Kidney glomerular epithelial cell (primary cell): Measurements from ENCODE around the gene SUPT3H.
"Not testable (repeated sequence)": the region's sequence is repeated elsewhere in the genome, so short reads cannot be mapped to it uniquely, and the experiment has no call there.

Experiments
- DNase-seq: peaks from one replicate; lab custom pipeline; 2025; lab: John Stamatoyannopoulos, UW

Gene SUPT3H

DNA sequence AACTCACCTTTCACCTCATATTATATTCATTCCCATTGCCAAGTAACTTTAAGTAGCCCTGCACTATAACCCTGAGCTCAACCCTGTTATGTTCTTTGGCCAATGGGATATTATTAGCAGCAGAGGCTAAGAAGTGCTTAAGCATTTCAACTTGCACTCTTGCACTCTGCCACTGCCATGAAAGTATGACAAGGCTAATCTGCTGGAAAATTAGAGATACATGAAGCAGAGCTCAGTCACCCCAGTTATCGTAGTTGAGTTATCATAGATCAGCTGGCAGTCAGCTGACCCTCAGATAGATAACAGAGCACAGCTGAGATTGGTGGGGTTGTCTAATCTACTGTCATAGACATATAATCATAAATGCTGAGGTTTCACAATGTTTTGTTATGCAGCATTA, 259.0 kb downstream of the SUPT3H start:
- no peak for DNase-seq

DNA sequence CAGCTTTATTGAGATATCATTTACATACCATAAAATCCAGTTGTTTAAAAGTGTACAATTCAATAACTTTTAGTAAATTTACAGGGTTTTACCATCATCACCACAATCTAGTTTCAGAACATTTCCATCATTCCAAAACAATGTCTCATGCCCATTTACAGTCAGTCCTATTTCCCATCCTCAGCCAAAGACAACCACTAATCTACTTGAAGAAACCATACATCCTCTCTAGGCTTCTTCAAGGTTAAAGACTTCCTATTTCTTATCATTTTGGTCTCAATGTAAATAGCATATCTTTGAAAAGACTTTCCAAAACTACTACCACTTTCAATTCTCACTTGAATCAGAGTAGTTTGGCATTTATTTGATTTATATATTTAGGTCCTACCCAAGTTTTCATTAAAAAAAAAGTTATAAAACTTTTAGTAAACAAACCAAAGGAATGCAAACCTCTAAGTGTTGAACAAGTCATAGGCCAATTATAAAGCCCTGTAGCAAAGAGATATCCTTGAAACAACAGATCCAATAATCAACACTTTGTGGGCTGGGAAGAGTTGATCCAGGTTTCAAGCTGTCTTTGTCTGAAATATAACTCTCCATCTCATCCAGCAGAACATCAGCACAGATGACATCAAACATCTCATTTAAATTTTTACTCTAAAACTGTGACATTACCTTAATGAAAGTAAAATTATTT, 260.9 kb downstream of the SUPT3H start:
- peak; percentile 10 for DNase-seq

DNA sequence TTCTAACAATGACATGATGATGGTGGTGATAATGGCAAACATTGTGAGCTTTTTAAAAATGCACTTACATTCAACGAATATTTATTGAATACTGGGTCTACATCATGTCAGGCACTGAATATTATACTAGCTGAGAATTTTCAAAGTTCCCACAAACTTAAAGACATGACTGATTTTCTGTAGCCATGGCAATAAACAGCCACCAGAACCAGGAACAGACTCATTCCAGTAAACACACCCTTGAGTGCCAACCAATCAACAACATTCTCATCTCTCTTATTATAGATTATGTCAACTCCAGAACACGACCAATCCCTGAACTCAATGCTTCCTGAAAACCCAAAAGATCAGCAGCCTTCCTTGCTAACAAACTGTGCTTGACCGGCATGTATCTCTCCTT, 262.0 kb downstream of the SUPT3H start:
- DNase-seq, result peak; percentile 19

DNA sequence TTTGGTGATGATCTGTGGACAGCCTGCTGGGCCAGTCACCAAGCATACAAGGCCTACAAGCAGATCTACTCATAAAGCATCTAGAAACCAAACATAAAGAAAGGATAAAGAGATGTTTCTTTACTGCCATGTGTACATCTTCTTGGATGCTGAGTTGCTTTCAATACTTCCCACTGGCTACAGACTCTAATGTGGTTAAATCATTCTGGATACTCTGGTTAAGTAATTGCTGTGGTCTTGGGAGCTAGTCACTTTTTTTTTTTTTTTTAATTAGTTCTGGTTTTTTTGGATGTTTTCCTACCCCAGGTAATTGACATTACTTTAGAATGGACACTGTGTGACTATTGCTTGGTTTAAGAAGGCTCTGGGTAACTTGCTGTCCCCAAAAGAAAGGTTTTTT, 265.0 kb downstream of the SUPT3H start:
- no peak for DNase-seq

DNA sequence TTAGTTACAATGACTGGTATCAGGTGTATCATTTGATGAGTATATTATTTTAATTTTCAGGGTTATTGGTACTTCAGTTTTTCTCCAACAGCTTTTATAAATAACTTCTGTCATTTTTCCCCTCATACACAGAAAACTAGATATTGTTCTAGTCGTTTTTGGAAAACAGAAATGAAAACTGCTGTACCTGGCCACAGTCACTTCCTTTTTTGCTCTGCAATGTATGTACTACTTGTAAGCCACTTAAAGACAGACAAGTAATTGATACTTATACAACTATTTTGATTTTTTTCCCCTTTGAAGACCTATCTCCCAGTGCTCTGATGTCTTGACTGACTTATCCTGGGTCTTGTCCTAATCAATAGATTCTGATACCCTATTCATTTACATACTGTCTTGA, 268.2 kb downstream of the SUPT3H start:
- no peak for DNase-seq

DNA sequence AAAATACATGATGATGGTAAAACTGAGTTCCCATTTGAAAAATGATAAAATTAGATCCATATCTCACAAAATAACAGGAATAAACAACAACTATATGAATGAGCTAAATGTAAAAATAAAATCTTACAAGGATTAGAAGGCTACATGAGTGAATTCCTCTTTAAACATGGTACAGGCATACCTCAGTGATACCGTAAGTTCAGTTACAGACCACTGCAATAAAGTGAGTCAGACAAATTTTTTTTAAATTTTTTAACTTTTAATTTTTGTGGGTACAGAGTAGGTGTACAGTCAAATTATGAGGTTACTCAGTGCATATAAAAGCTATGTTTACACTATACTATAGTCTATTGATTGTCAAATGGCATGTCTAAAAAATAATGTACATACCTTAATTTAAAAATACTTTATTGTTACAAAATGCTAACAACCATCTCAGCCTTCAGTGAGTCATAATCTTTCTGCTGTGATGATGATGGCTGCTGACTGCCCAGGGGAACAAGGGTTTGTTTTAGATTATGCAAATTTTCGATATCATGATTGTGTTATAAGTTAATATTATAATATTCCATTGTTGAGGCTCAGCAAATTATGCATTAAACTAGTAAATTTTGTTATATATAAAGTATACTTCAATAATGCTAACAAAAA, 272.4 kb downstream of the SUPT3H start:
- DNase-seq, result no peak

DNA sequence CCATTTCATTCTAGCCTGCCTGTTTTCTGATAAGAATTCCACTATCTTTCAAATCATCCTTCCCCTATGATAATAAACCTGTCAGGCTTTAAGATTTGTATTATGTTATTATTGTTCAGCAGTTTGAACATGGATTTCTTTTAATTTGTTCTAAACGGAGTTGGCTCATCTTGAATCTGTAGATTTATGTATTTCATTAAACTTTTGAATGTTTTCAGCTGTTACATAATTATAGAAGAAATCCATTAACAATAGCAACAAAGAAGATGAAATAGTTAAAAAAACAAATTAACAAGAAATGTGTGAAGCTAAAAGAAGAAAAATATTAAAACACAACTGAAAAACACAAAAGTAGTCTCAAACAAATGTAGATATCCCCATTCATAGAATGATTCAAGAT, 273.3 kb downstream of the SUPT3H start:
- DNase-seq, result no peak

DNA sequence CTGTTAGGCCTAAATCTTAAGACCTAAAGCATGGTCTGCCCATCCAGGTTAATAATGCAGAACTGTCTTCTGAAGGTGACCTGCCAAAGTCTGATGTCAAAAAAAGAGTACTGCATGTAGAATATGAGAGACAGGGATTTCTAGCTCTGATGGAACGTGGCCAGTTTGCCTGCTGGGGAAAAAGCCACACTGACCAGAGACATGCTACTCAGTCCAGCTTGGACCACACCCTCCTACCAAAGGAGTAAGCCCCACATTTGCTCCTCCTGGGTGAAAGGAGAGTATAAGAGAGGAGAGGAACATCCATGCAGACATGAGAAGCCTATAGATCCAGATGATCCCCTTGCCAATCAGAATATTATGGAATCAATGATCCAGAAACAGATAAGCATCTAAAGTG, 279.5 kb downstream of the SUPT3H start:
- DNase-seq, result no peak

DNA sequence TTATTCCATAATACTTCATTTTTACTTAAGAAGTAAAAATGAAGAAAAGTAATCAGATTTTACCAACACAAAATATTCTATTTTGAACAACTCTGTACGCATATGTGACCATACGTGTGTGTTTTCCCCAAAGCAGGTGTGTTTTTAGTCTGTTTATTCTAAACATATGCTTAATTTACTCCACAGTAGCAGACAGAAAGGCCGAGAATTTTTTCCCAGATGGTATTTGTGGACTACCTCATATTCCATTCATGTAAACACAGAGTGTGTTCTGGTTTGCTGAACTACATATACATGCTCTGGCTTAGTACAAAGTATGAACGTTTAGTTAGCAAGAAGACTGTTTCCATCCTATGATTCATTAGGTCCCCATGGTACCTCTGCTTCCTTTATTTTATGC, 282.9 kb downstream of the SUPT3H start:
- DNase-seq, result no peak

DNA sequence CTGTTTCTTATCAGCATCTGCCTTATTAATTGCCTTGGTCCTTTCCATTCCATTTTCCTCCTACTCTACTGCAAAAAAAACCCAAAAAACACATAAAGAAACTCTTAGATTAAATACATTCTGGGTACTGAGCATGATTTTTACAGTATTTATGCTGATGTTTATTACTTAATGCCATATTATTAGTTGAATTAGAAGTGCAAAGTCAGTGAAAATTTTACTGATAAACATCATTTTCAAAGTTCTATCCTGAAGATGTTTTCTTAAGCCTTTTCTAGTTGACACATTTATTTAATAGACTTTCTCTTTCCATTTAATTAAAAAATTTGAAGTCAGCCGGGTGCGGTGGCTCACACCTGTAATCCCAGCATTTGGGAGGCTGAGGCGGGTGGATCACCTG, 285.6 kb downstream of the SUPT3H start:
- DNase-seq, result no peak

DNA sequence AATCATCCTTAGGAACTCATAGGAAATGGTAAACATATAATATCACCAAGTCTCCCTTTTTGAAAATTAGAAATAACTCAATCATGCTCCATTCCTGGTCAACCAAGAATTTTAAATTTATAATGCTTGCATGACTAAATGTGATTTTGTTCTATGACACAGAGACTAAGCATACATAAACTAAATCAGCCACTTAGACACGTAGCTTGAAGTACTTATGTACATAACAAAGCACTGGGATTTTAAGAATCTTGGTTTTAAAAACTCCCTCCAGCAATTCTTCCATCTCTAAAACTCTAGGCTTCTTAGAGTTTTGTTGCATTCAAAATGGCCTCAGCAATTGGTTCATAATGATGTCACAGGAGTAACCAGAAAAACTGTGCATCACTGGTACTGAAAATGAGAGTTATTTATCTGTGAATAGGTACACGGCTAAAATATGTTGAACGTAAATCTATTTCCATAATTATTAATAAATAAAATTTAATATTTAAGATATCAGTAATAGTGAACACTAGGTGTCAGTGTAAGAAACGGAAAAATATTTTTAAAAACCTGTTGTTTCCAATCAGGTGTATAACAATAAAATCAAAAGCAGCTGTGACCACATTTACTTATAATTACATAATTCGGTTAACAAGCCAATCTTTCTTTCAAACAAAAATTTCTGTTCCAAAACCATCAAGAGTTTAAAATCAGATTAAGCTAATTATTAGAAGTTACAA, 291.2 kb downstream of the SUPT3H start:
- no peak for DNase-seq

DNA sequence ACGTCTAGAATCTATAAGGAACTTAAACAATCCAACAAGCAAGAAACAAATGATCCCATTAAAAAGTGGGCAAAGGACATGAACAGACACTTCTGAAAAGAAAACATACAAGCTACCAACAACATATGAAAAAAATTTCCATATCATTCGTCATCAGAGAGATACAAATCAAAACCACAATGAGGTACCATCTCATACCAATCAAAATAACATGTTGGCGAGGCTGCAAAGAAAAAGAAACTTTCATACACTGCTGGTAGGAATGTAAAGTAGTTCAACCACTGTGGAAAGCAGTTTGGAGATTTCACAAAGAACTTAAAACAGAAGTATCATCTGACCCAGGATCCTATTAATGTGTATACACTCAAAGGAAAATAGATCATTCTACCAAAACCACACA, 293.5 kb downstream of the SUPT3H start:
- no peak for DNase-seq

DNA sequence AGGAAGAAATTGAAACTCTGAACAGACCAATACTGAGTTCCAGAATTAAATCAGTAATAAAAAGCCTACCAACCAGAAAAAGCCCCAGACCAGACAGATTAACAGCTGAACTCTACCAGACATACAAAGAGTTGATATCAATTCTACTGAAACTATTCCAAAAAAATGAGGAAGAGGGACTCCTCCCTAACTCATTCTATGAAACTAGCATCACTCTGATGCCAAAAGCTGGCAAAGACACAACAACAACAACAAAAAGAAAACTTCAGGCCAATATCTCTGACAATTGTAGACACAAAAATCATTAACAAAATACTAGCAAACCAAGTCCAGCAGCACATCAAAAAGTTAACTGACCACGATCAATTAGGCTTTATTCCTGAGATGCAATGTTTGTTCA, 295.6 kb downstream of the SUPT3H start:
- no peak for DNase-seq

DNA sequence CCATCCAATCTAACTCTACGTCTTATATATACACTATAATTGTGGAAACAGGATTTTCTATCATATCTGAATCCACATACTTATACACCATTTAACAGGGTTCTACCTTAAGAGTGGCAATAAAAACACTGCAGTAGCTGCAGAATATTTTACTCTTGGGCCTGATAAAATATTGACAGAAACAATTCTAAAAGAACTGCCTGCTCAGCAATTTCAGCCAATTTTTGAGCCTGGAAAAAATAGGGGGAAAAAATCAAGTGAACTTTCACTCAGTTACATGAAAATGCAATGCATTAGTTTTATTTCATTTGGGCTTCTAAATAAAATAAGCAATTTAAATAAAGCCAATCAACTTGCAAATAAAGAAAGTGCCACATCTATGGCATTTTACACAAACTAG, 296.1 kb downstream of the SUPT3H start:
- DNase-seq, result no peak

DNA sequence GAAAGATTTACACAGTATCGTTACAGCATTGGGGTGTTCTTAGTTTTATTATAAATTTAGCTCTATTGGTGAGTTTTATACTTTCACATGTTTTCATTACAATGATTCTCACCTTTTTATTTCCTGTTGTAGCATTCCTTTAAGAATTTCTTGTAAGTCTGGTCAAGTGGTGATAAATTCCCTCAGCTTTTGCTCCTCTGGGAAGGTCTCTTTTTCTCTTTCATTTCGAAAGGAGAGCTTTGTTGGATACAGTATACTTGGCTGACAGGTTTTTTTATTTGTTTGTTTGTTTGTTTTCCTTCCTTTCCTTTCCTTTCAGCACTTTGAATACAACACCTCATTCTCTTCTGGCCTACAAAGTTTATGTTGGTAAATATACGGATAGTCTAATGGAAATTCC, 299.3 kb downstream of the SUPT3H start:
- DNase-seq, result no peak

DNA sequence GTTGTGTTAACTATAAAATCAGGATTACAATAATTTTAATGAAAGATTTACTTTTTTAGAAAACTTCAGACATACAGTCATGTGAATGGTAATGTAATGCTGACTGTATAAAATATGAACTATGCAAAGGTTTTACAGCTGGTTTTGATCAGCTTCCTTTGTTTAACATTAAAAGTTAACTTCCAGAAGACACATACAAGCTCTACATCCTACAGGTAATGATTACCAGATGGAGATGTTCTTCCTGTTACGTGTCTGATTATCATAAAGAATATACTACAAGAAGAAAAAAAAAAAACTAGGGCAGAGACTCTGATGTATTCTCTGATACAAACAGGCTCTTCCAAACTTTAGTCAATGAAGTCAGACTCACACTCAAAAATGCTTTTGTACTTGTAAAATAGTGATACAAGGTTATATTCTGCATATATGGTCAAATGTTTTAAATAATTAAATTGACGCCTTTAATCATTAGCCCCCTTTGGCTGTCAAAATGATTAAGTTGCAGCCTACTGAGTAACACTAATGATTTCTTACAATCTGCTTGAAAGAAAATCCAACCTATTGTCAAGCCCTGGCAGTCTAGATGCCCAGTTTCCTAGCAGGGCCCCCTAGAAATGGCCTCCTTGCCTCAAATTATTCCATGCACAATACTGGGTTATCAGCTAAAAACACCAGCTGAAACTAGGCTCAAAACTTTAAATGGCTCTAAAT, 301.4 kb downstream of the SUPT3H start:
- DNase-seq, result no peak

DNA sequence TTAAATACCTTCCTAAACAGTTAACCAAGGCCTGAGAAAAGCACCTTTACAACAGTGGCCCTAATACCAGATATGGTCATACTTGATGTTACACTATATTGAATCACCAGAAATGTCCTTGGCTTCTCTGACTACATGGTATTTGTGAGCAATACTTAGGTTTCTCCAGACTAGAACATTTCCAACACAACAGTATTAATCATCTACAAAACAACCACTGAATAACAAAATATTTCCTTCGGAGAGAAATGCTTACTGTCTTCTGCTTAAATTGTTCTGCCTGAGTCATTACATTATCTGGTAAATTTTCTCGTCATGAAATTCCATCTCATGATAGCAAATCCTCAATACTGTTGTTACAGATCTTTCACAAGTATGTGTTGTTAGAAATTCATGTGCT, 302.5 kb downstream of the SUPT3H start:
- peak; percentile 95 for DNase-seq

DNA sequence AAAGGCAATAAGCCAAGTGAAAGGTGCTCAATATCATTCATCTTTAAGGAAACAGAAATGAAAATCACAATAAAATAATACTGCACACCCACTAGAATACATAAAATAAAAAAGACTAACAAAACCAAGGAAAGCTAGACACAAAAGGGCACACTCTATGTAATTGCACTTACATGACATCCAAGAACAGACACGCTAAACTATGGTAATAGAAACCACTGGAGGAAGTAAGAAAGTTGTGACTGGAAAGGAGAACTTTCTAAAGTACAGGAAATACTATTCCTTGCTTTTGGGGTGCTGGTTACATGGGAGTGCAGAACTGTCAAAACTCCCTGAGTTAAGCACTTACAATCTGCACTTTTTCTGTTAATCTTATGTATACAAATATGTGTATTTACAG, 303.3 kb downstream of the SUPT3H start:
- DNase-seq, result no peak

DNA sequence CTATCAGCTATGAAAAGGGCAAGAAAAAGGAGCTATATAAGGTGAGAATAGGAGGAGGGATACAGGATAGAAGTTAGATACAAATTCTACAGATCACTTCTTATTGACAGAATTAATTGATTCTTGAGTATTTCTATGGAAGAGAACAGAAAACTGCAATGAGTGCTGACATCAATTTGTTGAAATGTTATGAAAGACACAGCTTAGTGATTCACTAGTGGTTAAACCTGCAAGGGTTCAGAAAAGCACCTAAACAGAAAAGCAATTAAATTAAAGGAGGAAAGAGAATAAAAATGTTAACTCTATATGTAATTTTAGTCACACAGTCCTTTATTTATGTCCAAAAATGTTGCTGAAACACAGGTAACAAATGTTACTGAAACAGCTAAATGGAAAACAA, 304.0 kb downstream of the SUPT3H start:
- peak; percentile 19 for DNase-seq

DNA sequence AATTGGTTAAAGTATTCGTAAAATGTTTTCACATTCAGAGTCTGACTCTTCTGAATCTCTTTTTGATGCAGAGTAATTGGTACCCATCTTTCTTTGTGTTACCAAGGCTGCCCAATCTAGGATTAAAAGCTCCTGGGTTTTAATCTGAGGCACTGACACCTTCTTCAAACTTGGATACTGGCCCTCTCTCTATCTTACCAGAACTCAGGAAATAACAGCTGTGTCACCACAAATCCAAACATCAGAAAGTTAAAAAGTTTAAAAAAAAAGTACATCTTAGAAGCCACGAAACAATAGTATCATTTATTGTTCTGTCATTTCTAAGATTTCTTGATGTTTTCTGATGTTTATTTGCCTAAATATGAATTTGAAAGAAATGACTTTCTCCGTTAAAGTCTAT, 305.1 kb downstream of the SUPT3H start:
- no peak for DNase-seq

DNA sequence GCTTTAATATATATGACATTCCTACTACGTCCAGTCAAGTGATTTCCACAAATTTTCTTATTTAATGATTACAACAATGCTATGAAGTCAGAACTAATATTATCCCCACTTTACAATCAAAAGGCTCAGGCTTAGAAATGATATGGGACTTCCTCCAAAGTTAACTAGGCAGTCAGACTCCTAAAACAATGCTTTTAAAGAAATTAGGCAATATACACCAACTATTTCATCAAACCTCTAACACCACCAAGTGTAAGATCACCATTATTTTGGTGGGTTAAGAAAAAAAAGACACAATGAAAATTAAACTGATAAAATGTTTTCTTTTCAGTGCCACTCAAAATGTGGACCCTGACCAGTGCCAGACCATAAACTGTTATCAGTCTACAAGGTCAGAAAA, 305.7 kb downstream of the SUPT3H start:
- no peak for DNase-seq

DNA sequence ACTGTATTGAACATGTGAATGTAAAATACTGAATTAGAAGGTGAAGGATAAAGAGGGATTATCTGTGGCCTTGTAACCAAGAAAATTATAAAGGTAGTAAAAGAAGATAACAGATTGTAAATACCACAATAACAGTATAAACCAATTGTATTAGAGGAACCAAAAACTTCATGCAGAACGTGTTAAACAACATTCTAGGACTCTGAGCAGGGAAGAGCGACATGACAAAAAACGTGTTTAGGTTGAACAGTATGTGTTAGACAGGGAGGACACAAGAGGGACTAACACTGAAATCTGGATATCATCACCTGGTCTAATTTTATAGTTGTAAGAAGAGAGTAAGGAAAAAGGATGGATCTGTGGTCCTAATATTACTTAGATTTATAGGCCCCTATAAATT, 308.6 kb downstream of the SUPT3H start:
- no peak for DNase-seq

DNA sequence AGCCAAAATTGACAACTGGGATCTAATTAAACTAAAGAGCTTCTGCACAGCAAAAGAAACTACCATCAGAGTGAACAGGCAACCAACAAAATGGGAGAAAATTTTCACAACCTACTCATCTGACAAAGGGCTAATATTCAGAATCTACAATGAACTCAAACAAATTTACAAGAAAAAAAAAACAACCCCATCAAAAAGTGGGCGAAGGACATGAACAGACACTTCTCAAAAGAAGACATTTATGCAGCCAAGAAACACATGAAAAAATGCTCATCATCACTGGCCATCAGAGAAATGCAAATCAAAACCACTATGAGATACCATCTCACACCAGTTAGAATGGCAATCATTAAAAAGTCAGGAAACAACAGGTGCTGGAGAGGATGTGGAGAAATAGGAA, 310.3 kb downstream of the SUPT3H start:
- DNase-seq, result not testable (repeated sequence)
